ENCODE results near the gene FCGR3A. TPM values are rescaled to one million over a fixed set of nuclear protein-coding genes. Genes with fewer than 3 reads are reported as not detected.

FCGR3A gene
- total RNA-seq, 2 donors from 2014 or later, result 0.31 to 4.3 TPM

DNA sequence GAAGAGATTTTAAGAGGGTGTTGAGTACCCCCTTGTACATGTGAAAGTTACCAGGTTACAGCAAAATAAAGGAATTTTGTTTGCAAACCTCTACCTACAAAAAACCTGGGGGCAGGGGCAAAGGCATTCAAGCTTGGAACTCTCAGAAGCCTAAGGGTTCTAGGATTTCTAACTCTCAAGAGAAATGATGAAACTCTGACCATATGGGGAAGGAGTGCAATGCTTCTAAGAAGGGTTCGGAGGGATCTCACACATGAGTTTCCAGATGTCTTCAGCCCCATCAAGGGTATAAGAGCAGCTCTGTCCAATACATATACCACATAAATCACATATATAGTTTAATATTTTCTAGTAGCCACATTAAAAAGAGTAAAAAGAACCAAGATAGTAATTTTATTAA, 51.7 kb downstream of the FCGR3A start:
- ATAC-seq (no peak), DNase-seq (no peak)
- no peaks in the 10 kb centered on the region for H3K9me3 ChIP-seq (ENCODE audit: control insufficient read depth, low read length, poor library complexity, severe bottlenecking)
- H3K27ac Mint-ChIP-seq, result no peak overlapping the region
- peaks cover 6% of the 10 kb centered on the region for H3K4me1 Mint-ChIP-seq
- no peak overlapping the region for H3K4me3 Mint-ChIP-seq
- peaks cover 3% of the 10 kb centered on the region for H3K36me3 Mint-ChIP-seq (ENCODE audit: low read depth)
- H3K27me3 Mint-ChIP-seq, result peaks cover 67% of the 10 kb centered on the region

DNA sequence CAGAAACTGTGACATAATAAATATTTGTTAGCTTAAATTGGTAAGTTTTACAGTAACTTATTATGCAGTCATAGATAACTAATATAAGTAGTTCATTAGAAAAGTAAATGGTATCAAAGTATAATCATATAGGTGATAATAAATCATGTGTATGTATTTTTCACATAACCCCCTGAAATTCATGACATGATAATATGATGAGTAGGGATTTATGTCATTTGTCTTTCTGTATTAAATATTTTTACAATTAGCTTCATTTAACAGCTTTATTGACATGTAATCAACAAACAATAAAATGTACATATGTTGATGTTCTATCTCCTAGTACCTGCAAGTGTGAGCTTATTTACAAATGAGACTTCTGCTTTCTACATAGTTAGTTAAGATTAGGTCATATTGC, 54.1 kb downstream of the FCGR3A start:
- DNase-seq (no peak), ATAC-seq (no peak)
- no peak overlapping the region for H3K27ac Mint-ChIP-seq
- peaks cover 7% of the 10 kb centered on the region for H3K36me3 Mint-ChIP-seq (ENCODE audit: low read depth)
- H3K27me3 Mint-ChIP-seq, result peaks cover 71% of the 10 kb centered on the region
- no peaks in the 10 kb centered on the region for H3K9me3 ChIP-seq (ENCODE audit: control insufficient read depth, low read length, poor library complexity, severe bottlenecking)
- H3K4me3 Mint-ChIP-seq, result no peak overlapping the region
- peaks cover 22% of the 10 kb centered on the region for H3K4me1 Mint-ChIP-seq

DNA sequence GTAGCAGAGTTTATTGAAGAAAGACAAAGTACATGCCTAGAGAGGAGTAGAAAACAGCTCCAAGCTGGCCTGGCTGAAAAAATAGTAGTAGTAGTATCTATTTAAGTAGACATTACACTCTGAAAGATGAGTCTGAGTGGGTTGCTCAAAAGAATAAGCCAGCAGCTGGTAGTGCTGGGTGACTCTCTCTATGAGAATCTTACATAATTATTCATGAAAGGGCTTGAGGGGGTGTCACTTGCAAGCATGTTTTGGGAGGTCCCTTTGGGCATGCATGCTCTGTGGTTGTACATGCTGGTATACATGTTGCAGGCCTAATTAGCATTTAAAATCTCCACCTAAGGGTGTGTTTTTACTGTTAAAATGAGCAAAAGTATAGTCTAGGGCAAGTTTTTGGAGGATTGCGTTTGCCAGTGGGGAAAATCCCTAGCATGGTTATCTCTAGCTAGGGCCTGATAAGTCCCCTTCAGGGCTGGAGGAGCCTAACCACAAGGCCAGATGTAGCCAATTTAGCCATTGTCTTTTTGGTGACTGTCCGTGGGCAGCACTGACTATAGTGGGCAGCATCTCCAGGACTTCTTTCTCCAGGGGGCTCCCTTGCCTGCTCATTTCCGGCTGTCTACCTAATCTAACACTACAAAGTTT, 55.4 kb downstream of the FCGR3A start:
- no peak overlapping the region for H3K27ac Mint-ChIP-seq
- no peak overlapping the region for H3K4me3 Mint-ChIP-seq
- H3K4me1 Mint-ChIP-seq, result peaks cover 16% of the 10 kb centered on the region
- DNase-seq (no peak), ATAC-seq (no peak)
- peaks cover 71% of the 10 kb centered on the region for H3K27me3 Mint-ChIP-seq
- H3K9me3 ChIP-seq (ENCODE audit: control insufficient read depth, low read length, poor library complexity, severe bottlenecking), result no peaks in the 10 kb centered on the region
- peaks cover 7% of the 10 kb centered on the region for H3K36me3 Mint-ChIP-seq (ENCODE audit: low read depth)

DNA sequence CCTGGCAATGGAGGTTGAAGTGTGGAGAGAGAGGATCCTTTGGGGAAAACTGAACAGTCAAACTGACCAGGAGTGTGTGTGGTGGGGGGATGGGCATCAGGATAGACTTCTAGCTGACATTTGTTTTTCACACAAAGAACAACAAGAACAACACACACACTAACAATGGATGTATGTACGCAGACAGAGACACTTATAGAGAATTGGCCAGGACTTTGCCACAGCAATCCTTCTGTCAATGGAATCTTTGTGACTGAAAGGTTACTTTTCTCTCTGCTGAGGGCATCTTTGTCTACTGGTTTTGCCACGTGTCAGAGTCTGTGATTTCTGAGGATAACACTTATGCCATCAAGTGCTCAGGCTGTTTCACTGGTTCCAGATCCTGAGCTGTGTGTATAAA, 56.8 kb downstream of the FCGR3A start:
- ATAC-seq (no peak), DNase-seq (no peak)
- Mint-ChIP-seq H3K27me3 (peaks cover 81% of the 10 kb centered on the region), H3K36me3 (ENCODE audit: low read depth) (peaks cover 7% of the 10 kb centered on the region), H3K4me3 (no peak overlapping the region), H3K4me1 (peaks cover 18% of the 10 kb centered on the region), H3K27ac (no peak overlapping the region)
- no peaks in the 10 kb centered on the region for H3K9me3 ChIP-seq (ENCODE audit: control insufficient read depth, low read length, poor library complexity, severe bottlenecking)

Other genes with a start within 250 kb of the FCGR3A start
- 1 to 10 TPM; 2.3 to 2.9 TPM for gene MPZ, start 239.8 kb downstream of the FCGR3A start, total RNA-seq
- 10 to 100 TPM; 64.4 to 76.8 TPM for gene SDHC, start 235.4 kb downstream of the FCGR3A start, total RNA-seq
- not detected for gene CFAP126, start 181.9 kb downstream of the FCGR3A start, total RNA-seq
- gene FCGR2A, start 44.4 kb downstream of the FCGR3A start, total RNA-seq, result 1 to 10 TPM; 2.5 to 6.1 TPM
- under 1 TPM; 0.27 to 0.50 TPM for gene HSPA6, start 25.3 kb downstream of the FCGR3A start, total RNA-seq
- gene FCGR3B, start 81.4 kb upstream of the FCGR3A start, total RNA-seq, result under 1 TPM in 1 of 2 donors, not detected in 1; 0.37 TPM
- gene FCGR2B, start 113.3 kb upstream of the FCGR3A start, total RNA-seq, result 1 to 10 TPM; 2.6 to 2.9 TPM
- 1 to 10 TPM in 1 of 2 donors, not detected in 1; 3.5 TPM for gene FCRLA, start 157.4 kb upstream of the FCGR3A start, total RNA-seq
- under 1 TPM; 0.16 to 0.60 TPM for gene FCRLB, start 171.7 kb upstream of the FCGR3A start, total RNA-seq
- gene DUSP12, start 200.0 kb upstream of the FCGR3A start, total RNA-seq, result 10 to 100 TPM; 17.2 to 24.8 TPM
- gene ATF6, start 216.5 kb upstream of the FCGR3A start, total RNA-seq, result 10 to 100 TPM; 17.0 to 18.6 TPM